HepG2 (cell line): Measurements from ENCODE around the gene BCAS3.

Experiments
- AKNA ChIP-seq: sonication (generic); formaldehyde crosslinking; IDR thresholded peaks from 2 replicates; pipeline ENCODE4 v1.4.0; 2020; ENCODE audit warnings: missing genetic modification reagents, borderline replicate concordance
- ATF1 ChIP-seq: IDR thresholded peaks from 2 replicates; pipeline ENCODE4 v1.6.1; 2016; ENCODE audit warnings: mild to moderate bottlenecking, control low read depth
- BCLAF1 ChIP-seq: fragments of 450-650 bp; IDR thresholded peaks from 2 replicates; pipeline ENCODE4 v1.6.1; 2017; ENCODE audit warnings: mild to moderate bottlenecking
- BRF2 ChIP-seq: sonication (generic); formaldehyde crosslinking; IDR thresholded peaks from 2 replicates; pipeline ENCODE4 v1.8.1; 2022; ENCODE audit warnings: mild to moderate bottlenecking, missing genetic modification reagents
- FOSL1 ChIP-seq: sonication (generic); formaldehyde crosslinking; IDR thresholded peaks from 2 replicates; pipeline ENCODE4 v1.9.0; 2021; ENCODE audit warnings: missing genetic modification reagents, borderline replicate concordance
- FOXP1 ChIP-seq, 2 experiments: fragments of 450-650 bp in 1 of 2; IDR thresholded peaks; 2 replicates each; pipeline ENCODE4 v1.6.1; 2017 to 2018; ENCODE audit warnings: antibody characterized with exemption in 1 of 2
- KAT8 ChIP-seq: IDR thresholded peaks from 2 replicates; pipeline ENCODE4 v1.6.1; 2016; ENCODE audit warnings: missing genetic modification reagents, missing compliant biosample characterization
- MYC ChIP-seq: sonication (generic); formaldehyde crosslinking; IDR thresholded peaks from 2 replicates; pipeline ENCODE4 v1.9.0; 2021; ENCODE audit warnings: missing genetic modification reagents, borderline replicate concordance
- PBX2 ChIP-seq: IDR thresholded peaks from 2 replicates; pipeline ENCODE4 v1.6.1; 2016; ENCODE audit warnings: control low read depth
- POLR2AphosphoS5 ChIP-seq: IDR thresholded peaks from 2 replicates; pipeline ENCODE4 v1.6.1; 2012; ENCODE audit warnings: low read depth, low read length
- SALL2 ChIP-seq: sonication (generic); formaldehyde crosslinking; IDR thresholded peaks from 2 replicates; pipeline ENCODE4 v1.8.1; 2023; ENCODE audit warnings: mild to moderate bottlenecking, missing genetic modification reagents, inconsistent platforms
- USF2 ChIP-seq, 2 experiments: sonication (generic) in 1 of 2; formaldehyde crosslinking in 1 of 2; IDR thresholded peaks; 2 replicates each; pipeline versions ENCODE4 v1.5.1 to v1.6.1; 2011 to 2020; ENCODE audit warnings: borderline replicate concordance in 1 of 2, low read depth in 1 of 2, low read length in 1 of 2, mild to moderate bottlenecking in 1 of 2, missing genetic modification reagents in 1 of 2, moderate library complexity in 1 of 2
- ZNF841 ChIP-seq: sonication (generic); formaldehyde crosslinking; IDR thresholded peaks from 2 replicates; pipeline ENCODE4 v1.8.1; 2023; ENCODE audit warnings: missing genetic modification reagents, borderline replicate concordance

- TF ChIP-seq FOXP1 (IDR thresholded peaks at IDR 0.05) (no peak), FOXP1 (CRISPR knock-in tag; IDR thresholded peaks at IDR 0.05) (no peak), KAT8 (no peak), ATF1 (CRISPR knock-in tag) (no peak), POLR2AphosphoS5 (no peak), MYC (CRISPR knock-in tag) (no peak), FOSL1 (CRISPR knock-in tag) (no peak), AKNA (CRISPR knock-in tag) (no peak), SALL2 (CRISPR knock-in tag) (no peak), BRF2 (CRISPR knock-in tag) (no peak), USF2 (IDR thresholded peaks at IDR 0.05; ENCODE audit: low read depth, low read length) (no peak), USF2 (CRISPR knock-in tag; IDR thresholded peaks at IDR 0.05; ENCODE audit: borderline replicate concordance) (no peak), ZNF841 (no peak), PBX2 (CRISPR knock-in tag) (no peak), BCLAF1 (no peak)
These were observed 318.0 kb downstream of the BCAS3 start for GRCh38 chr17:60995680-60996079.
